ENCODE measurements around the gene CACNA2D4. TPM values are rescaled to one million over a fixed set of nuclear protein-coding genes. Genes with fewer than 3 reads are reported as not detected.

CACNA2D4 gene
- total RNA-seq, 1 donor = 0.27 TPM

GRCh38 chr12:1912580-1913376 is 5.7 kb downstream of the CACNA2D4 start:
- no peak for TF ChIP-seq CTCF (IDR thresholded peaks at IDR 0.05; ENCODE audit: insufficient read depth, low read length)
- H3K4me3 ChIP-seq (ENCODE audit: low read depth, low read length) = no peak overlapping the region
- no peak for DNase-seq (ENCODE audit: low read depth)

- DNase-seq (ENCODE audit: low read depth) = no peak
- no peak for TF ChIP-seq CTCF (IDR thresholded peaks at IDR 0.05; ENCODE audit: insufficient read depth, low read length)
Measured at GRCh38 chr12:1911598-1912575, 6.6 kb downstream of the CACNA2D4 start.

GRCh38 chr12:1910468-1910867 is 8.0 kb downstream of the CACNA2D4 start:
- no peak overlapping the region for H3K4me3 ChIP-seq (ENCODE audit: low read depth, low read length)
- TF ChIP-seq CTCF (IDR thresholded peaks at IDR 0.05; ENCODE audit: insufficient read depth, low read length) = no peak
- DNase-seq (ENCODE audit: low read depth) = no peak

More at GRCh38 chr12:1911598-1912575, 6.6 kb downstream of the CACNA2D4 start:
- H3K4me3 ChIP-seq (ENCODE audit: low read depth, low read length) = no peak overlapping the region

GRCh38 chr12:1908758-1909157 is 9.7 kb downstream of the CACNA2D4 start:
- TF ChIP-seq CTCF (IDR thresholded peaks at IDR 0.05; ENCODE audit: insufficient read depth, low read length) = no peak
- H3K4me3 ChIP-seq (ENCODE audit: low read depth, low read length) = no peak overlapping the region
- no peak for DNase-seq (ENCODE audit: low read depth)

- no peak for DNase-seq (ENCODE audit: low read depth)
- no peak overlapping the region for H3K4me3 ChIP-seq (ENCODE audit: low read depth, low read length)
- no peak for TF ChIP-seq CTCF (IDR thresholded peaks at IDR 0.05; ENCODE audit: insufficient read depth, low read length)
Measured at GRCh38 chr12:1907652-1908611, 10.5 kb downstream of the CACNA2D4 start.

GRCh38 chr12:1906579-1906978 is 11.9 kb downstream of the CACNA2D4 start:
- H3K4me3 ChIP-seq (ENCODE audit: low read depth, low read length) = no peak overlapping the region
- no peak for TF ChIP-seq CTCF (IDR thresholded peaks at IDR 0.05; ENCODE audit: insufficient read depth, low read length)
- no peak for DNase-seq (ENCODE audit: low read depth)
